NCI-H446 treated with DMSO at 0.1 percent for 48 hours (cell line): ENCODE results near the gene HTRA2.
A peak's percentile ranks its signal among the peaks of the same experiment; 100 is the strongest.

ENCODE experiments used
- DNase-seq: peaks from one replicate; lab custom pipeline; 2025; lab: John Stamatoyannopoulos, UW

HTRA2 gene

DNA sequence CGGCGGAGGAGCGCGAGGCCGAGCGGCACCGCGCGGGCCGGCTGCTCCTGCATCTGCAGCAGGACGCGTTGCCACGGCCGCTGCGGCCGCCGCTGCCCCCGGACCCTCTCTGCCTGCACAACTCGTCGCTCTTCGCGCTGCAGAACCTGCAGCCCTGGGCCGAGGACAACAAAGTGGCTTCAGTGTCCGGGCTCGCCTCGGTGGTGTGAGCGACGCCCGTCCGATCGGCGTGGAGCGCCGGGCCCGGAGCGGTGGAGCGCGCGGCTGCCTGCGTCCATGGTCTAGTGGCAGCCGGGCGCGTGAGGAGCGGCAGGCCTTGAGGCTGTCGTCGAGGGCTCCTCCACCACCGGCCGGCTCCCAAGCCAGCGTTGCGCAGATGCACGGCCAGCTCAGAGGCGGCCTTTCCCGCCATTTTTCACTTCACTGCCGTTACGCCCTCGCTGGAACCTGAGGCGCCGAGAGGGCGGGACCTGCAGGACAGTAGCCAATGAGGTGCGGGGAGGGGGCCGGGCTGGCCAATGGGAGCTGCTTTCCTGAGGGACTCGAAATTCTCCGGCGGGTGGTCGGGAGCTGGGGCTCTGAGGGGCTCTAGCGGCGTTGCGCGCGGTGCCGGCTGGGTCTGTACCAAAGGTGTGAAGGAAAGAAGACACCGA, 13.6 kb upstream of the HTRA2 start:
- DNase-seq, result no peak

- no peak for DNase-seq
Measured at GRCh38 chr2:74516650-74517049, 13.1 kb upstream of the HTRA2 start.

- DNase-seq, result no peak
Measured at GRCh38 chr2:74522516-74522915, 7.2 kb upstream of the HTRA2 start.

- DNase-seq, result no peak
Measured at GRCh38 chr2:74524005-74524404, 5.7 kb upstream of the HTRA2 start.

- DNase-seq, result no peak
Measured at GRCh38 chr2:74524955-74525716, 4.6 kb upstream of the HTRA2 start.

DNA sequence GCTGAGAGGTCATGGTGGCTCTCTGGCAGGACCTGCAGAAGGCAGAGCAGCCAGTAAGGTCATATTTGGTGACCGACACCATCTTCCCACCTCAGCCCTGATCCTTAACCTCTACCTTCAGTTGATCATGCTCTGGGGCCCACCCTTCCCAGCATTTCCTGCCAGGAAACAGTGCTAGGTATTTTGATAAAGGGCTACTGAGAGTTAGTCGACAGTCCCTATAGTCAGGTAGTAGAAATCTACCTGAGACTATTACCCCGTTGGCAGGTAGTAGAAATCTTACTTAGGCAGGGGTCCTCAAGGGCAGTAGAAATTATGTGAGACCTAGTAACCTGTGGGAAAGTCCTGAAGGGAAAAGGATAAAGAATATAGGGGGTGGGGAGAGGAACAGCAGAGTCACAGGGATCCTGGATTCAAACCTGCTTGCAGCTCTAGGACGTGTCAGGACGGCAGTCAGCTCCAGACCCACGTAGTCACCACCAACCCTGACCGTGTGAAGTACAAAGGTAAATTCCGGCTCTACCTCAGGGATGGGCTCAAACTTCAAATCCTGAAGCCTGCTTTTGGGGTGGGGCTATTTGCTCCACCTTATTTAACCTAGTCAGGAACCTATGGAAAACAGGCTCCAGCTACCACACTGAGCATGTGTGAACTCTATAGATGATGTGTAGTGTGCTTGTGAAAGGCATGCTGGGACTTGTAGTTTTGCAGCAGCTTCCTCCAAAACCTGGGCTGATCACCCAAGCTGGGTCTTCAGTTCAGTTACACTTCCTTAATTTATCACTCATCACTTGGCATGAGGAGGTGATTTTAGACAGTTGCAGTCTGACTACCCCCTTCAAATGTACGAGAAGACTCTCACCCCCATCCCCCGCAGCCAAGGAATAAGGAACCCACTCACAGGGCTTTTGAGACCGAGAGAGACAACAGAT, 3.8 kb upstream of the HTRA2 start, which contains the start of gene DQX1:
Gene DQX1 (minus strand): TSS at position 515 of the 932 bp plus-strand sequence. CDS start 502 bp downstream, at position 13.
- DNase-seq, result no peak

- DNase-seq, result no peak
Measured at GRCh38 chr2:74526649-74527230, 3.0 kb upstream of the HTRA2 start.

DNA sequence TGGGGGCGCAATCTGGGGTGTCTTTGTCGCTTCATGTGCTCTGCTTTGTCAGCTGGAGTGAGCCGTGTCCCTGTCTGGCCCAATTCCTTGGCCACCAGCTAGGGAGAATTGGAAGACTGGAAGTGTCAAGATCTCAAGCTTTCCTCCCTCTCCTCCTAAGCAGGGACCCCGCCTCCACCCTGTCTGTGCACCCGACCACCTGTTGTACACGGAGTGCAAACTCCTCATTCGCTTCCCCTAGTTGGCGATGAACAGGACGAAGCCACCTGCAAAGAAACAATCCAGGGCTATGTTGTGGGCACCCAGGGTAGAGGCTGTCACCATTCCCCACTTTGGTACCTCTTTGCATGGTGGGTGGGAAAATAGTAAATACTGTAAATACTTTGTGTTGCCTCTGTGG, 2.0 kb upstream of the HTRA2 start:
- DNase-seq, result no peak

GRCh38 chr2:74528600-74529356, 955 bp upstream of the HTRA2 start:
- DNase-seq, result no peak

DNA sequence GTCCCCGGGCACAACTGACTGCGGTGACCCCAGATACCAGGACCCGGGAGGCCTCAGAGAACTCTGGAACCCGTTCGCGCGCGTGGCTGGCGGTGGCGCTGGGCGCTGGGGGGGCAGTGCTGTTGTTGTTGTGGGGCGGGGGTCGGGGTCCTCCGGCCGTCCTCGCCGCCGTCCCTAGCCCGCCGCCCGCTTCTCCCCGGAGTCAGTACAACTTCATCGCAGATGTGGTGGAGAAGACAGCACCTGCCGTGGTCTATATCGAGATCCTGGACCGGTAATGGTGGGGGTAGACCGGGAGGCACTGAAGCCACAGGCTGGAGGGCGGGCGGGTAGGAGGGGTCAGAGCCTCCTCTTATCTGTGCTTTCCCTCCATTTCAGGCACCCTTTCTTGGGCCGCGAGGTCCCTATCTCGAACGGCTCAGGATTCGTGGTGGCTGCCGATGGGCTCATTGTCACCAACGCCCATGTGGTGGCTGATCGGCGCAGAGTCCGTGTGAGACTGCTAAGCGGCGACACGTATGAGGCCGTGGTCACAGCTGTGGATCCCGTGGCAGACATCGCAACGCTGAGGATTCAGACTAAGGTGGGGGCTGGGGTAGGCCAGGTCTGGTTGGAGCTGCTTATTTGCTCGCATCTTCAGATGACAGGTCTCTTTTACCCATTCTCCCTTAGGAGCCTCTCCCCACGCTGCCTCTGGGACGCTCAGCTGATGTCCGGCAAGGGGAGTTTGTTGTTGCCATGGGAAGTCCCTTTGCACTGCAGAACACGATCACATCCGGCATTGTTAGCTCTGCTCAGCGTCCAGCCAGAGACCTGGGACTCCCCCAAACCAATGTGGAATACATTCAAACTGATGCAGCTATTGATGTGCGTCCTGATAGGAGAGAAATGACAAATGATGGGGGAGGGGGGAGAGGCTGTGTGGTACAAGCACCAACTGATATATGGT, 780 bp downstream of the HTRA2 start:
- DNase-seq, result peak; percentile 4

DNA sequence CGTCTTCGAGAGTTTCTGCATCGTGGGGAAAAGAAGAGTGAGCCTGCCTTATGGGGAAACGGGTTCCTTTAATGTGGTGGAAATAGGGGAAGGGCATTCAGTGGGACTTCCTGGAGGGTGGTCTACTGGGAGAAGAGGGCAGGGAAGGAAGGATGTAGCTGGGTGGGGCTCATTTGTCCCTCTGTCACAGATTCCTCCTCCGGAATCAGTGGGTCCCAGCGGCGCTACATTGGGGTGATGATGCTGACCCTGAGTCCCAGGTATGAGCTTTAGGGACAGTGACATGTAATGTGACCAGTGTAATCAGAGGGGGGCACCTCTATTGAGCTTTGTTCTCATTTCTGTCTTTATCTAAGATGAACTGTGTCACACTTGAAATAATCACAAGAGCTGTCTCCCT, 1.9 kb downstream of the HTRA2 start:
- DNase-seq, result no peak

GRCh38 chr2:74532222-74532621, 2.5 kb downstream of the HTRA2 start:
- peak; percentile 8 for DNase-seq

GRCh38 chr2:74533464-74533863, 3.7 kb downstream of the HTRA2 start:
- no peak for DNase-seq

GRCh38 chr2:74534411-74534810, 4.7 kb downstream of the HTRA2 start:
- no peak for DNase-seq

DNA sequence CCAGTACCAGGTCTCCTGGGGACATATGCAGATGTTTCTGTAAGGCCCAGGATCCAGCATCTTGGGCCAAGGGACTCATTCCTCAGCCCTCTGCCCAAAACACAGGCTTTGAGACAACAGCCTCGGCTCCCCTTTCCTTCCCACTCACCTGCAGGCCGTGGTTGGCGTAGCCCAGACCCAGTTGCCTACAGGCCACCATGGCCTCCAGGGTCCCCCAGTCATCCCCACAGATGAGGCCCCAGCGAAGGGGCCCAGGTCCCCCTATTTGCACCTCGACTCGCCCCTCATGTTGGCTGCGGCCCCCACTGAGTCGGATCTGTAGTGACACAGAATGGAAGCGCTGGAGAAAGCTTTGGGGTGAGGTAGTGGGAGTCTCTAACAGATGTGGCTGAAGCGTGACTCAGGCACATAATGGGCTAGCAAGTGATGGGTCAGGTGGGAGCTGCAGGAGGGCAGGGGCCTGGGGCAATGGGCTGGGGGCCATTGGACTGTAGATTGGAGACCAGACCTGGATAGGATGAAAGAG, 5.8 kb downstream of the HTRA2 start:
- DNase-seq, result no peak

DNA sequence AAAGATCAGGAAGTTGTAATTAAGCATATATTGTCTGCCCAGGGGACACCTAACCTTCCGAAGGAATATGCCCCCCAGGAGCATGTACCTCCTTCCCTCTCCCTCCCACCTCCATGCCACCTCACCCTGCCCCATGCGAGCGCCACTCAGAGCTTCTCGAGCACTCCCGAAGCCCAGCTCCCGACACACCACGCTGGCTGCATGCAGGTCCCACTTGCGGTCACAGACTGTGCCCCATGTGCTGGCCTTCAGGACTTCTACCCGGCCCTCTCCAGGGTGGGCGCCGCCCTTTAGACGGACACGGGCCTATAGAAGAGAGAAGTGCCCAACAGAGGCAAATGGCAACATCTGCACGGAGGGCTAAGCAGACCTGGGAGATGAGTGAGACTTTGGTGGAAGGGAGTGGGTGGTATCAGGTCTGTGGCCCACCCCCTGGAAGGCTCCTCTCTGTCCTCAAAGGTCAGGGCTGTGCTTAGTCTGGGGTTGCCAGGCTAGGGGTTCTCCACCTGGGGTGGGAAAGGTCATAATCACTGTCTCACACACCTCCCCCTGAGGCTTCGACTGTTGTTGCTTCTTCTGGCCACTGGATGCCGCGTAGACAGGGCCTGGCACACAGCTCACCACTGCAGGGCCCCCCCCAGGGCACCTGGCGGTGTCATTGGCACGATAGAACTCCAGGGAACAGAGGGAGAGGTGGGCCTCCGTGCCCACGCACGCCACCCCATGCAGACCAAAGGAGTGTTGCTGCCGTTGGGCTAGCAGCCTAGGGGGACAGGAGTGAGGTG, 6.6 kb downstream of the HTRA2 start:
- no peak for DNase-seq

GRCh38 chr2:74537140-74537539, 7.4 kb downstream of the HTRA2 start:
- DNase-seq, result no peak

DNA sequence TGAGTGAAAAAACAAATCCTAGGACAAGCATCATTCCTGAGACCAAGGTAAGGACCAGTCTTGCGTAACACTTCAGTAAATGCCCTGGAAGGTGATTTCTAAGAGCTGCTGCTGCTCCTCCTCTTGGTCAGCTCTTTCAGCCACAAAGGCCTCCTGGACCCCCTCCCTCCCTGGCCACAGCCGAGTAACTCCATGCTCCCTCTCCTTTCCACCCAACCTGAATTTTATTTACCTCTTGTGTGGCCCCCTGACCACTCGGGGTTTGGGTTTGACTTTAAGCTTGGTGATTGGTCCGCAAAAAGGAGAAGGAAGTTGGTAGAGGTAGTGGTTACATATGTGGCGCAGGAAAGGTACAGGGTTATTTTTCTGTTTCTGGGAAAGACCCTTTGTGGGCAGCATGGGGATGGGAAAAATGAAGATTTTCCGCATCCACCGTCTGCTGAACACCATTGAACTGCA, 9.2 kb downstream of the HTRA2 start:
- no peak for DNase-seq

DNA sequence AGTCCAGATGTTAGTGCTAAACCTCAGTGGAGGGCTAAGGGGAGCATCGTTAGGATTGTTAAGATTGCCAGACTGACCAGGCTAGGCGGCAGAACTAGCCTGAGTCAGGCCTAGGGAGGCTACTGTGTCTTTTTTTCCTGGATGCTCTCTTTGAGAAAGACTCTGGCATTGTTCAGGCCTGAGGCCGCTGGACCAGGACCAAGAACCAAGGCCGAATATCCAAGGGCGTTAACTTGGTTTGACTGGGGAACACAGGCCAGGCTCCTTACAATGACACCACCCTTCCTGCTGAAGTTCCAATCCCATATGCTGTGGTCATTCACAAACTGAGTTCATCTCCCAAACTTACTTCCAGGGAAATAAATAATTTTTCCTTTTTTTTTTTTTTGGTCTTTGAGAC, 10.6 kb downstream of the HTRA2 start:
- DNase-seq, result no peak
